K562 (cell line): ENCODE measurements around the gene CRK. TPM values are rescaled to one million over a fixed set of nuclear protein-coding genes. Genes with fewer than 3 reads are reported as not detected.

Source experiments
- ATAC-seq: fragments of 200-7000 bp; cut with Tn5 transposase; 3 replicates; pipeline ENCODE4 v1.9.1; 2020; ENCODE audit warnings: moderate library complexity
- BruUV-seq: library from RNA; stranded (reverse); fragments of 400-500 nt; replicated peaks from 2 replicates; lab custom pipeline; 2021; lab: Mats Ljungman, UMichigan
- CTCF ChIA-PET: fragments of 300-600 bp; formaldehyde crosslinking; extraction: SDS; loops from one replicate; lab custom pipeline; 2021; ENCODE audit warnings: low intra/inter-chr PET ratio; lab: Yijun Ruan, JAX
- POLR2A ChIA-PET: fragments of 300-600, 350-650 bp; sonication (Branson Sonifier 250); formaldehyde crosslinking; extraction: SDS; loops from one replicate; lab custom pipeline; 2021; ENCODE audit warnings: antibody characterized with exemption, inconsistent platforms; lab: Yijun Ruan, JAX
- DNase-seq, 4 experiments: peaks; one replicate each; pipeline versions ENCODE4 v3.0.0 to v3.0.0-alpha.2; 2011 to 2018; ENCODE audit warnings: low spot score in 3 of 4, mixed read lengths in 3 of 4; ENCODE audit errors: extremely low read depth in 1 of 4
- FAIRE-seq: peaks from 2 replicates; lab custom pipeline; 2011; peaks lifted over from hg19 to GRCh38; lab: Jason Lieb, UNC
- H2AFZ ChIP-seq: 2 replicates; pipeline ENCODE4 v1.6.0; 2011; ENCODE audit warnings: low read depth, low read length, control low read depth, inconsistent platforms
- H3K27ac ChIP-seq: fragments of 200-600 bp; 3 replicates; pipeline ENCODE4 v1.8.0; 2011; ENCODE audit warnings: low read depth, mild to moderate bottlenecking, control low read depth, inconsistent platforms, low read length, moderate library complexity, mixed read lengths; ENCODE audit errors: extremely low read depth
- H3K27me3 ChIP-seq, 2 experiments: fragments of 300-600 bp in 1 of 2; 2 replicates in 1 of 2; 3 replicates in 1 of 2; pipeline versions ENCODE4 v1.6.0 to v1.8.0; 2011; ENCODE audit warnings: inconsistent platforms in 2 of 2, low read length in 2 of 2, mild to moderate bottlenecking in 1 of 2, mixed read lengths in 1 of 2, moderate library complexity in 1 of 2; ENCODE audit not compliant: control insufficient read depth in 2 of 2, insufficient read depth in 2 of 2
- H3K36me3 ChIP-seq: fragments of 300-600 bp; 3 replicates; pipeline ENCODE4 v1.8.0; 2011; ENCODE audit warnings: mild to moderate bottlenecking, low read length, inconsistent platforms; ENCODE audit not compliant: control insufficient read depth, insufficient read depth
- H3K4me1 ChIP-seq, 2 experiments: fragments of 200-600 bp in 1 of 2; replicated peaks in 1 of 2; 2 replicates in 1 of 2; 3 replicates in 1 of 2; pipeline versions ENCODE4 v1.5.1 to v1.8.0; 2011; ENCODE audit warnings: inconsistent platforms in 2 of 2, low read length in 2 of 2, mild to moderate bottlenecking in 1 of 2, mixed read lengths in 1 of 2, moderate library complexity in 1 of 2; ENCODE audit not compliant: control insufficient read depth in 2 of 2, insufficient read depth in 2 of 2
- H3K4me2 ChIP-seq: 2 replicates; pipeline ENCODE4 v1.6.1; 2011; ENCODE audit warnings: low read length, control low read depth, inconsistent platforms, mixed read lengths; ENCODE audit not compliant: insufficient read depth
- H3K4me3 ChIP-seq: fragments of 200-600 bp; sonication (generic), shearing (Covaris generic); 2 replicates; pipeline ENCODE4 v1.5.1; 2016; ENCODE audit warnings: control low read depth, inconsistent platforms
- H3K79me2 ChIP-seq: fragments of 200-600 bp; 3 replicates; pipeline ENCODE4 v1.8.0; 2011; ENCODE audit warnings: low read length, inconsistent platforms; ENCODE audit not compliant: control insufficient read depth, insufficient read depth
- H3K9ac ChIP-seq, 2 experiments: 2 replicates each; pipeline versions ENCODE4 v1.6.0 to v1.6.1; 2011; ENCODE audit warnings: low read depth in 2 of 2, low read length in 2 of 2, control low read depth in 1 of 2, inconsistent platforms in 1 of 2, mild to moderate bottlenecking in 1 of 2, mixed read lengths in 1 of 2; ENCODE audit not compliant: insufficient read depth in 1 of 2
- H3K9me1 ChIP-seq: one replicate; pipeline ENCODE4 v1.6.0; 2011; ENCODE audit warnings: inconsistent platforms, mild to moderate bottlenecking, low read length, moderate library complexity; ENCODE audit not compliant: control insufficient read depth, insufficient read depth
- H3K9me3 ChIP-seq: replicated peaks from 2 replicates; pipeline ENCODE4 v1.5.1; 2011; ENCODE audit warnings: low read depth, low read length, inconsistent platforms; ENCODE audit not compliant: control insufficient read depth, insufficient read depth
- H4K20me1 ChIP-seq: replicated peaks from 2 replicates; pipeline ENCODE4 v1.6.1; 2011; ENCODE audit warnings: low read length, inconsistent platforms, mixed read lengths; ENCODE audit not compliant: control insufficient read depth, insufficient read depth
- GABPB1 ChIP-seq: sonication (generic); formaldehyde crosslinking; IDR thresholded peaks from 2 replicates; pipeline ENCODE4 v1.8.0; 2022; ENCODE audit warnings: mild to moderate bottlenecking, missing genetic modification reagents
- IRF2 ChIP-seq: sonication (generic); formaldehyde crosslinking; IDR thresholded peaks from 2 replicates; pipeline ENCODE4 v1.8.1; 2022; ENCODE audit warnings: mild to moderate bottlenecking, missing genetic modification reagents
- KLF1 ChIP-seq: fragments of 450-650 bp; IDR thresholded peaks from 2 replicates; pipeline ENCODE4 v1.6.1; 2016; ENCODE audit warnings: missing genetic modification characterization, missing compliant biosample characterization
- KLF6 ChIP-seq: fragments of 250-450 bp; sonication (Bioruptor Pico); IDR thresholded peaks from 2 replicates; pipeline ENCODE4 v1.4.0; 2020; ENCODE audit warnings: mild to moderate bottlenecking, moderate library complexity, borderline replicate concordance
- MYBL2 ChIP-seq, 2 experiments: fragments of 450-650 bp in 1 of 2; sonication (generic) in 1 of 2; formaldehyde crosslinking in 1 of 2; IDR thresholded peaks; 2 replicates each; pipeline versions ENCODE4 v1.6.1 to v1.8.1; 2017 to 2022; ENCODE audit warnings: borderline replicate concordance in 1 of 2, inconsistent platforms in 1 of 2, low read depth in 1 of 2, mild to moderate bottlenecking in 1 of 2, missing genetic modification reagents in 1 of 2, moderate library complexity in 1 of 2
- NFIX ChIP-seq: fragments of 250-450 bp; sonication (Bioruptor Pico); IDR thresholded peaks from 2 replicates; pipeline ENCODE4 v1.4.0; 2020; ENCODE audit warnings: low read depth, mild to moderate bottlenecking, moderate library complexity
- PHF8 ChIP-seq: fragments of 200-600 bp; sonication (generic); IDR thresholded peaks from 2 replicates; pipeline ENCODE4 v1.6.1; 2012; ENCODE audit warnings: mixed run types, mild to moderate bottlenecking, inconsistent platforms, low read length, moderate library complexity, borderline replicate concordance
- whole genome bisulfite sequencing: fragments of 100-300 bp; shearing (Covaris generic); methylation state at CpG from one replicate; pipeline ENCODE4 v1.1.6; 2016; ENCODE audit warnings: low coverage, mixed read lengths; ENCODE audit not compliant: insufficient coverage; ENCODE audit errors: missing lambda C conversion rate; 5-methylcytosine and 5-hydroxymethylcytosine counted together
- in situ Hi-C: fragments of 300-500 bp; cut with MboI; formaldehyde crosslinking; loops from 4 replicates; pipeline ENCODE4 v1.15.0; 2018; ENCODE audit warnings: inconsistent platforms, mixed read lengths
- intact Hi-C: fragments of 100-400 bp; cut with micrococcal nuclease; formaldehyde crosslinking; loops from 2 replicates; pipeline ENCODE4 v1.14.2; 2022
- polyA plus RNA-seq, 8 experiments: library from polyadenylated mRNA; depleted of rRNA in 4 of 8; stranded (reverse) in 5 of 8; unstranded in 3 of 8; fragments of >200 nt; fragmentation: Nextera tagmentation in 2 of 8; fragmentation: Illumina TruSeq in 1 of 8; extraction: Ambion mirVana in 2 of 8; extraction: Trizol in 1 of 8; gene quantifications; 2 replicates each; pipeline versions ENCODE4 v1.2.1 to v1.2.3, GENCODE V29; 2011 to 2014; ENCODE audit warnings: inconsistent platforms in 1 of 8, missing spikeins in 1 of 8
- total RNA-seq, 7 experiments: library from RNA; depleted of rRNA in 6 of 7; stranded (reverse); fragments of >200 nt in 6 of 7; fragmentation: Illumina TruSeq in 2 of 7; extraction: Trizol in 2 of 7; gene quantifications; 2 replicates each; pipeline versions ENCODE4 v1.2.1 to v1.2.3, GENCODE V29; 2011 to 2021; ENCODE audit warnings: low replicate concordance in 1 of 7
- TF ChIP-seq, protein P1 (sequence below), 2 experiments: IDR thresholded peaks; 2 replicates each; pipeline ENCODE4 v1.6.1; 2012; ENCODE audit warnings: improper control_type of control experiment in 2 of 2, low read depth in 2 of 2, low read length in 2 of 2, borderline replicate concordance in 1 of 2

Gene CRK
- total and polyA plus RNA-seq, 9 of the 15 experiments (the other 6 are each of a cell fraction or from before 2014, with no cell fraction given), result 13.1 to 40.2 (median 26.1) TPM

DNA sequence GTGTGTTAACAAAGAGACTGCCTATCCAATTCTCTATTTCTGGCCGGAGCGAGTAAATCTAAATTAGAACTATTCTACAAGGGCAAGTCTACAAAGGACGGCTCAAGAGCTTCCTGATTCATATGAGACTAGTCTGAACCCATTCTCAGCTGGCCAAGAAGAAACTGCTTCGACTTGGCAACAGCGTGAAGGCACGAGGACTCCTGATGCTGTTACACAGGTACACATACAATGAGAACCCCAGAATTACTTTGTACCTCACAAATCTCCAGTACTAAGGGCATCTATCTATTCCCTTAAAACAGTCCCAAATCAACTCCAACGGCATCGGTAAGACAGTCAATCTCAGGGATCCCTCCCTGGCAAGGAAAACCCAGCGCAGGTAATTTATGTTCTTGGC is 1.5 kb downstream of the CRK start:
- Histone ChIP-seq H2AFZ (no peak overlapping the region), H4K20me1 (peaks cover 17% of the 10 kb centered on the region), H3K9me1 (no peaks in the 10 kb centered on the region), H3K79me2 (peaks cover 63% of the 10 kb centered on the region), H3K4me1 (peaks cover 13 to 20% of the 10 kb centered on the region in 2 experiments), H3K27ac (peak overlapping the region; percentile 12; the same call in 1 of the 3 replicates)
- in situ Hi-C loops, result no loop called here
- POLR2A ChIA-PET, result interaction anchor here (1.1 kb wide), 1 partner anchor 62 kb away, joined by 3 read pairs; the partner anchor contains the start of gene INPP5K
- peak; percentile 48 for FAIRE-seq
- TF ChIP-seq NFIX, result no peak
- TF ChIP-seq PHF8, result no peak
- TF ChIP-seq KLF6 (CRISPR knock-in tag), result no peak
- no peak for TF ChIP-seq IRF2 (CRISPR knock-in tag)
- TF ChIP-seq MYBL2 (IDR thresholded peaks at IDR 0.05; ENCODE audit: low read depth), result no peak
- no peak for TF ChIP-seq MYBL2 (CRISPR knock-in tag; IDR thresholded peaks at IDR 0.05; ENCODE audit: borderline replicate concordance)
- no peak for TF ChIP-seq GABPB1
- TF ChIP-seq, protein P1, sequence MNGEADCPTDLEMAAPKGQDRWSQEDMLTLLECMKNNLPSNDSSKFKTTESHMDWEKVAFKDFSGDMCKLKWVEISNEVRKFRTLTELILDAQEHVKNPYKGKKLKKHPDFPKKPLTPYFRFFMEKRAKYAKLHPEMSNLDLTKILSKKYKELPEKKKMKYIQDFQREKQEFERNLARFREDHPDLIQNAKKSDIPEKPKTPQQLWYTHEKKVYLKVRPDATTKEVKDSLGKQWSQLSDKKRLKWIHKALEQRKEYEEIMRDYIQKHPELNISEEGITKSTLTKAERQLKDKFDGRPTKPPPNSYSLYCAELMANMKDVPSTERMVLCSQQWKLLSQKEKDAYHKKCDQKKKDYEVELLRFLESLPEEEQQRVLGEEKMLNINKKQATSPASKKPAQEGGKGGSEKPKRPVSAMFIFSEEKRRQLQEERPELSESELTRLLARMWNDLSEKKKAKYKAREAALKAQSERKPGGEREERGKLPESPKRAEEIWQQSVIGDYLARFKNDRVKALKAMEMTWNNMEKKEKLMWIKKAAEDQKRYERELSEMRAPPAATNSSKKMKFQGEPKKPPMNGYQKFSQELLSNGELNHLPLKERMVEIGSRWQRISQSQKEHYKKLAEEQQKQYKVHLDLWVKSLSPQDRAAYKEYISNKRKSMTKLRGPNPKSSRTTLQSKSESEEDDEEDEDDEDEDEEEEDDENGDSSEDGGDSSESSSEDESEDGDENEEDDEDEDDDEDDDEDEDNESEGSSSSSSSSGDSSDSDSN (IDR thresholded peaks at IDR 0.05; ENCODE audit: borderline replicate concordance in 1 of 2, low read depth in 2 of 2, low read length in 2 of 2), result no peak
- TF ChIP-seq KLF1 (tag), result no peak
- TF ChIP-seq, all 486 proteins: peak for 0
- H3K36me3 ChIP-seq, result peaks cover 25% of the 10 kb centered on the region; the same call in 2 of the 3 replicates
- H3K9ac ChIP-seq, result peak overlapping the region; percentile 89 to 98
- no peaks in the 10 kb centered on the region for H3K9me3 ChIP-seq
- DNase-seq (no peak), ATAC-seq (no peak)
- BruUV-seq, result no TSS peak
- peak overlapping the region; percentile 89 for H3K4me2 ChIP-seq
- H3K4me3 ChIP-seq, result peak overlapping the region; percentile 97
- CTCF ChIA-PET, result interaction anchor here (1.2 kb wide), 1 partner anchor 90 kb away, joined by 5 read pairs; no protein-coding TSS in a partner anchor
- 27% methylated on average over 6 of the region's 9 CpGs for WGBS
- no peaks in the 10 kb centered on the region for H3K27me3 ChIP-seq
- intact Hi-C loops, result loop anchor here (2.0 to 10.0 kb wide), 2 partner anchors 60 to 90 kb away; partner anchors contain the start of gene INPP5K
